ENCODE measurements around the gene BLACAT1. TPM values are rescaled to one million over a fixed set of nuclear protein-coding genes. Genes with fewer than 3 reads are reported as not detected.

BLACAT1 gene
- polyA plus RNA-seq, 1 donor from 2014 or later, result 6.0 TPM

- H3F3A ChIP-seq (ENCODE audit: insufficient read depth, low read length, poor library complexity, severe bottlenecking), result no peaks in the 10 kb centered on the region
- no peak overlapping the region for H3K4me3 ChIP-seq (ENCODE audit: low read length)
- H3K36me3 ChIP-seq (ENCODE audit: insufficient read depth, low read length), result peaks cover 7% of the 10 kb centered on the region
- H3K9me2 ChIP-seq (ENCODE audit: insufficient read depth, low read length), result no peaks in the 10 kb centered on the region
- H3K27me3 ChIP-seq (ENCODE audit: insufficient read depth, low read depth, low read length), result no peaks in the 10 kb centered on the region
- H3K79me2 ChIP-seq (replicated peaks; ENCODE audit: insufficient read depth, low read length), result no peaks in the 10 kb centered on the region
- TF ChIP-seq POLR2AphosphoS5 (IDR thresholded peaks at IDR 0.05) (no peak), MXI1 (conservative IDR thresholded peaks at IDR 0.05; ENCODE audit: poor library complexity, severe bottlenecking) (no peak), EP300 (conservative IDR thresholded peaks at IDR 0.05; ENCODE audit: poor library complexity, severe bottlenecking) (no peak), TAF1 (IDR thresholded peaks at IDR 0.05; ENCODE audit: low read depth) (no peak), SMC3 (conservative IDR thresholded peaks at IDR 0.05; ENCODE audit: poor library complexity) (peak; percentile 42), RAD21 (conservative IDR thresholded peaks at IDR 0.05) (peak; percentile 46), CTCF (IDR thresholded peaks at IDR 0.05; ENCODE audit: poor library complexity, severe bottlenecking) (peak; percentile 48)
- H3K27ac ChIP-seq (ENCODE audit: low read length), result no peak overlapping the region
- no peaks in the 10 kb centered on the region for H3K9me3 ChIP-seq (ENCODE audit: low read length)
- peak overlapping the region; percentile 3 for H3K4me2 ChIP-seq (ENCODE audit: low read length)
- H2AFZ ChIP-seq (ENCODE audit: low read depth, low read length), result no peak overlapping the region
- no peak overlapping the region for H3K9ac ChIP-seq (ENCODE audit: low read length)
- H4K20me1 ChIP-seq (ENCODE audit: insufficient read depth), result no peaks in the 10 kb centered on the region
Measured at GRCh38 chr1:205422993-205423642, 32.7 kb downstream of the BLACAT1 start.

GRCh38 chr1:205421798-205422197, 34.0 kb downstream of the BLACAT1 start, which contains the start of gene LEMD1:
Gene LEMD1 (minus strand): TSS chr1:205422056. CDS start chr1:205420536, 1,520 bp downstream.
- Histone ChIP-seq H2AFZ (ENCODE audit: low read depth, low read length) (no peak within 1 kb of the TSS), H3K27ac (ENCODE audit: low read length) (peak within 1 kb of the TSS; percentile 27), H3K36me3 (ENCODE audit: insufficient read depth, low read length) (peaks cover 10% of the 10 kb centered on the region), H3K27me3 (ENCODE audit: insufficient read depth, low read depth, low read length) (no peaks in the 10 kb centered on the region), H3K9me3 (ENCODE audit: low read length) (no peaks in the 10 kb centered on the region), H3K4me2 (ENCODE audit: low read length) (no peak within 1 kb of the TSS), H3F3A (ENCODE audit: insufficient read depth, low read length, poor library complexity, severe bottlenecking) (no peaks in the 10 kb centered on the region), H3K4me3 (ENCODE audit: low read length) (peak within 1 kb of the TSS; percentile 9), H3K79me2 (replicated peaks; ENCODE audit: insufficient read depth, low read length) (no peaks in the 10 kb centered on the region), H3K9me2 (ENCODE audit: insufficient read depth, low read length) (no peaks in the 10 kb centered on the region), H4K20me1 (ENCODE audit: insufficient read depth) (no peaks in the 10 kb centered on the region), H3K9ac (ENCODE audit: low read length) (no peak within 1 kb of the TSS)
- no peak for TF ChIP-seq EZH2 (IDR thresholded peaks at IDR 0.05; ENCODE audit: borderline replicate concordance, insufficient read depth, low read length, poor library complexity, severe bottlenecking)
- TF ChIP-seq CTCF (IDR thresholded peaks at IDR 0.05; ENCODE audit: poor library complexity, severe bottlenecking), result no peak
- no peak for TF ChIP-seq MXI1 (conservative IDR thresholded peaks at IDR 0.05; ENCODE audit: poor library complexity, severe bottlenecking)
- TF ChIP-seq SMC3 (conservative IDR thresholded peaks at IDR 0.05; ENCODE audit: poor library complexity), result no peak
- peak; percentile 19 for TF ChIP-seq EP300 (conservative IDR thresholded peaks at IDR 0.05; ENCODE audit: poor library complexity, severe bottlenecking)

GRCh38 chr1:205420938-205421337, 34.9 kb downstream of the BLACAT1 start:
- H3K9ac ChIP-seq (ENCODE audit: low read length), result no peak overlapping the region
- H3K4me2 ChIP-seq (ENCODE audit: low read length), result no peak overlapping the region
- no peaks in the 10 kb centered on the region for H3K9me3 ChIP-seq (ENCODE audit: low read length)

More at GRCh38 chr1:205420938-205421337, 34.9 kb downstream of the BLACAT1 start:
- H4K20me1 ChIP-seq (ENCODE audit: insufficient read depth), result no peaks in the 10 kb centered on the region
- H3K79me2 ChIP-seq (replicated peaks; ENCODE audit: insufficient read depth, low read length), result no peaks in the 10 kb centered on the region
- H3K27ac ChIP-seq (ENCODE audit: low read length), result no peak overlapping the region
- H2AFZ ChIP-seq (ENCODE audit: low read depth, low read length), result no peak overlapping the region
- H3F3A ChIP-seq (ENCODE audit: insufficient read depth, low read length, poor library complexity, severe bottlenecking), result no peaks in the 10 kb centered on the region
- H3K27me3 ChIP-seq (ENCODE audit: insufficient read depth, low read depth, low read length), result no peaks in the 10 kb centered on the region
- no peak overlapping the region for H3K4me3 ChIP-seq (ENCODE audit: low read length)
- no peaks in the 10 kb centered on the region for H3K9me2 ChIP-seq (ENCODE audit: insufficient read depth, low read length)
- TF ChIP-seq RAD21 (conservative IDR thresholded peaks at IDR 0.05) (no peak), EZH2 (IDR thresholded peaks at IDR 0.05; ENCODE audit: borderline replicate concordance, insufficient read depth, low read length, poor library complexity, severe bottlenecking) (no peak), MXI1 (conservative IDR thresholded peaks at IDR 0.05; ENCODE audit: poor library complexity, severe bottlenecking) (no peak), POLR2AphosphoS5 (IDR thresholded peaks at IDR 0.05) (no peak), REST (IDR thresholded peaks at IDR 0.05; ENCODE audit: borderline replicate concordance) (no peak), EP300 (conservative IDR thresholded peaks at IDR 0.05; ENCODE audit: poor library complexity, severe bottlenecking) (no peak), TAF1 (IDR thresholded peaks at IDR 0.05; ENCODE audit: low read depth) (no peak), CTCF (IDR thresholded peaks at IDR 0.05; ENCODE audit: poor library complexity, severe bottlenecking) (no peak), SMC3 (conservative IDR thresholded peaks at IDR 0.05; ENCODE audit: poor library complexity) (no peak)
- peaks cover 10% of the 10 kb centered on the region for H3K36me3 ChIP-seq (ENCODE audit: insufficient read depth, low read length)
